Ureter (tissue), 1 donor: ENCODE results near the gene C1QC. TPM values are rescaled to one million over a fixed set of nuclear protein-coding genes. Genes with fewer than 3 reads are reported as not detected.

ENCODE experiments used
- DNase-seq: peaks from one replicate; pipeline ENCODE4 v3.0.0-alpha.2; 2020; ENCODE audit warnings: low spot score
- total RNA-seq: library from RNA; stranded (reverse); gene quantifications from one replicate; pipeline ENCODE4 v1.2.4, GENCODE V29; 2023
- donor health status: DM: yes; HTN: yes; CAD: no.

C1QC gene
- total RNA-seq = 85.3 TPM

DNA sequence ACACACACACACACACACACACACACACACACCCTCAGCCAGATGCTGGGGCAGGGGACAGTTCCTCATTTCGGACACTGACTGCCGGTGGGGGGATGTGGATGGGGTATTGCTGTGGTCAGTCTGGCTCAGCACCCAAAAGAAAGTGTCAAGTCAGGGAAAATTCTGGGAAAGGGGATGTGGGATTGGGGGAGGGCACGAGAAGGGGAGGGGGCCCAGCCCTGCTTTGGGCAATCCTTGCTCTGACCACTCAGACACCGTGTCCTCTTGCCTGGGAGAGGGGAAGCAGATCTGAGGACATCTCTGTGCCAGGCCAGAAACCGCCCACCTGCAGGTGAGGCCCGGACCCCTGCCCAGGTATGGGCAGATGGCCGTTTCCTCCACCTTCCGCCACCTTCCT is at the start of gene C1QC:
Gene C1QC, plus strand, starts transcription at position 253 of the 400 bp plus-strand sequence. CDS start 391 bp downstream, outside the sequence.
- no peak for DNase-seq

DNA sequence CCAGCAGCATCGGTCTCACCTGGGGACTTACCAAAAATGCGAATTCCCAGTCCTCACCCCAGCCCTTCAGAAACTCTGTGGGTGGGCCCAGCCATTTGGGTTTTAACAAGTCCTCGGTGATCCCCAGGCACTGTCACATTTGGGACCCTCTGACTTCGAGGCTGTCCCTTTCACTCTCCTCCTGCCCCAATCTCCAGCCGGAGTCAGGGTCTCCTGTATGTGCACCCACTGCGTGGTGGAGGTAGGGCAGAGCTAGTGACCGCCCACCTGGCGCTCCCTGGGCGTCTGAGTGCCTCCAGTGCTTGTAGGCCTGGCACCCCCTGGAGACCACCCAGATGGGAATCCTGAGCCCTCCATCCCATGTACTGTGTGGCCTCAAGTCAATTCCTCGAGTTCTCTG is 49.0 kb upstream of the C1QC start:
- DNase-seq = no peak

DNA sequence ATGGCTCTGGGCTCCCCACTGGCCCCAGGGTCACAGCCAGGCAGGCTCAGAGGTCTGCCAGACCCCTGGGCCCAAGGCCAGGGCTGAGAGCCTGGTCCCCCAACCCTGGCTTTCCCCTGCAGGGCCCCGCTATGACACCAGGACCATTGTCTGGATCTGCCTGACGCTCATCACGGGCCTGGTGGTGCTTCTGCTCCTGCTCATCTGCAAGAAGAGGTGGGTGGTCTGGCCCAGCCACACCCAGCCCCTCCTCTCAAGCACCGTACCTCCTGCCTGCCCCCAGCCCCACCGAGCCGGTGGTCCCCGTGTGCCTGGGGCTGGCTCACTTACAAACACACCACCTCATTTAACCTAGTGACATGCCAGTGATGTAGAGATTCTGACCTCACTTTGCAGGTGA is 48.3 kb upstream of the C1QC start:
- DNase-seq = no peak

DNA sequence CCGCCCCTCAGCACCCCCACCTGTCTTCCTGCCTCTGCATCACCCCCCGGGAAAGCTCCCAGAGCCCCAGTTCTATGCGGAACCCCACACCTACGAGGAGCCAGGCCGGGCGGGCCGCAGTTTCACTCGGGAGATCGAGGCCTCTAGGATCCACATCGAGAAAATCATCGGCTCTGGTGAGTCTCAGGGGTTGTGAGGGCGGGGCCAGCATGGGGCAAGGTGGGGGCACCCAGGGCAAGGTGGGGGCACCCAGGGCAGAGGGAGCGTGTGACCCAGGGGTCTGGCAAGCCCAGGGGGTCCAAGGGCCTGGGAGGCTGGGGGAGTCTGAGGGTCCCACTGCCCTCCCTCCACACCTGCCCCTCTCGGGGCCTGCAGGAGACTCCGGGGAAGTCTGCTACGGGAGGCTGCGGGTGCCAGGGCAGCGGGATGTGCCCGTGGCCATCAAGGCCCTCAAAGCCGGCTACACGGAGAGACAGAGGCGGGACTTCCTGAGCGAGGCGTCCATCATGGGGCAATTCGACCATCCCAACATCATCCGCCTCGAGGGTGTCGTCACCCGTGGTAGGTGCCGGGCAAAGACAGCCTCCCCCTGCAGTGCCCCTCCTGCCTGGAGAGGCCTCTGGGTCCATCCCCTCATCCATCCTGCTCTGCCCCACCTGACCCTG is 46.0 kb upstream of the C1QC start:
- no peak for DNase-seq

DNA sequence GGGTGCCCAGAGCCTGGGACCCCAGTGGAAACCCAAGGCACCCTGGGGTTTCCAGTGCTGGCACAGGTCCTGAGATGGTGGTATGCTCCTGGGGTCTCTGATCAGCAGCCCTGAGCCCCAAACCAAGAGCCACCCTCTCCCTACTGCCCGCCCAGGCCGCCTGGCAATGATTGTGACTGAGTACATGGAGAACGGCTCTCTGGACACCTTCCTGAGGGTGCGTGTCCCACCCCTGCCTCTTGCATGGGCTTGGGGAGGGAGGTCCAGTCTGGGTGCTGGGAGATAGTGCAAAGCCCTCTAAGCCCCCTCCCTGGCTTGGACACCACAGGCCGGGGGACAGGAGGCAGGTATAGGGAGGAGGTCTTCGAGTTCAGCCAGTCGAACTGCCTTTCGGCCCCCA is 45.4 kb upstream of the C1QC start:
- DNase-seq = no peak

DNA sequence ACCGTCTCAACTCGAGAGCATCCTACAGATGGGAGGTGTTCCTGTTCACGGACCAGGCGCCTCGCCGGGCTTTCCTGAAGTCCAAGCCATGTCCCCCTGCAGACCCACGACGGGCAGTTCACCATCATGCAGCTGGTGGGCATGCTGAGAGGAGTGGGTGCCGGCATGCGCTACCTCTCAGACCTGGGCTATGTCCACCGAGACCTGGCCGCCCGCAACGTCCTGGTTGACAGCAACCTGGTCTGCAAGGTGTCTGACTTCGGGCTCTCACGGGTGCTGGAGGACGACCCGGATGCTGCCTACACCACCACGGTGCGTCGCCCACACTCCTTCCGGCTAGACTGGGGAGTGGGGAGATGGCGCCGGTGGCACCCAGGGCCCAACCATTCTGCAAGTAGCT is 44.7 kb upstream of the C1QC start:
- no peak for DNase-seq

DNA sequence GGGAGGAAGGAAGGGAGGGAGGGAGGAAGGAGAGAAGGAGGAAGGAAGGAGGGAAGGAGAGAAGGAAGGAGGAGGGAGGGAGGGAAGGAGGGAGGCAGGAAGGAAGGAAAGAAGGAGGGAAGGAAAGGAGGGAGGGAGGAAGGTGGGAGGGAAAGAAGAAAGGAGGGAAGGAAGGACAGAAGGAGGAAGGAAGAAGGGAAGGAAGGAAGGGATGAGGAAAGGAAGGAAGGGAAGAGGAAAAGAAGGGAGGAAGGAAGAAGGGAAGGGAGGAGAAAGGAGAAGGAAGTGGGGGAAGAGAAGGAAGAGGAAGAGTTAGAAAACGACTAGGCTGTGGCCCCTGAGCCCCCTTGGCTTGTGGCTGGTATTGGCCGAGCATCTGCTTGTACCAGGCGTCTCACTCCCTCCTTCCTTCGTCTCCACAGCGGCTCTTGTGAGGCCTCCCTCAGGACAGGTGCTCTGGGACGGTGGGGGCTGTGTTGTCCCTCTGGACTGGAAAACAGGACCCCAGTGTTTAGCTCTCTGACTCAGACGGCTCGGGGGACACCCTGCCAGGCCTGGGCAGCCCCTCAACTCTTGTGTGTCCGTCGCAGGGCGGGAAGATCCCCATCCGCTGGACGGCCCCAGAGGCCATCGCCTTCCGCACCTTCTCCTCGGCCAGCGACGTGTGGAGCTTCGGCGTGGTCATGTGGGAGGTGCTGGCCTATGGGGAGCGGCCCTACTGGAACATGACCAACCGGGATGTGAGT is 43.2 kb upstream of the C1QC start:
- no peak for DNase-seq

DNA sequence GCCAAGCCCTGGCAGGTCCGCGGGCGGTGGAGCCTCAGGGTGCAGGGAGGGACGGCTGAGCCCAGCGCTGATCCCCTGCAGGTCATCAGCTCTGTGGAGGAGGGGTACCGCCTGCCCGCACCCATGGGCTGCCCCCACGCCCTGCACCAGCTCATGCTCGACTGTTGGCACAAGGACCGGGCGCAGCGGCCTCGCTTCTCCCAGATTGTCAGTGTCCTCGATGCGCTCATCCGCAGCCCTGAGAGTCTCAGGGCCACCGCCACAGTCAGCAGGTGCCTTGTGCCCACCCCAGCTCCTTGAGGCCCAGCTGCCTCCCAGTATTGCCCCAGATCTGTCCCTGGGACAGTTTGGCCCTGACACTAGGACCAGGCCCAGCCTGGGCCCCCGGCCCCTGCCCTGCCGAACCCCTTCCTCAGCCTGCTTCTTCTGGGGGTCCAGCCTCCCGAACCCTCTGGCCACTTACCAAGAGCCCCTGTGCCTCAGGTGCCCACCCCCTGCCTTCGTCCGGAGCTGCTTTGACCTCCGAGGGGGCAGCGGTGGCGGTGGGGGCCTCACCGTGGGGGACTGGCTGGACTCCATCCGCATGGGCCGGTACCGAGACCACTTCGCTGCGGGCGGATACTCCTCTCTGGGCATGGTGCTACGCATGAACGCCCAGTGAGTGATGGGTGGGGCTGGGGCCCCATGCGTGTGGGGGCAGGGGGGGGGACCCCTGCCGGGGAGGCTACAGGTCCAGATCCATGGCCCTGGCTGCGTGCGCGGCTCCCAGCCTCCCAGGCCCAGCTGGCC is 42.4 kb upstream of the C1QC start:
- no peak for DNase-seq

DNA sequence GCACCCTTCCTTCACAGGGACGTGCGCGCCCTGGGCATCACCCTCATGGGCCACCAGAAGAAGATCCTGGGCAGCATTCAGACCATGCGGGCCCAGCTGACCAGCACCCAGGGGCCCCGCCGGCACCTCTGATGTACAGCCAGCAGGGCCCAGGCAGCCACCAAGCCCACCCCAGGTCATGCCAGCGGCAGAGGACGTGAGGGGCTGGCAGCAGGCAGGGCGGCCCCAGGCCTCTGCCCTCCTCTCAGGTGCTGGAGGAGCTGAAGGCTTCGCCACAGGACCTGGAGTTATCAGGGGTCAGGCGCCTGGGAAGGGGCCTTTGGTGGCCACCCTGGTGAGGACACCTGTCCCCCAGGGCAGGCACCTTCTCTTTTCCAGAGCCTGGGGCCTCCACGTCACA is 41.8 kb upstream of the C1QC start:
- DNase-seq = no peak

DNA sequence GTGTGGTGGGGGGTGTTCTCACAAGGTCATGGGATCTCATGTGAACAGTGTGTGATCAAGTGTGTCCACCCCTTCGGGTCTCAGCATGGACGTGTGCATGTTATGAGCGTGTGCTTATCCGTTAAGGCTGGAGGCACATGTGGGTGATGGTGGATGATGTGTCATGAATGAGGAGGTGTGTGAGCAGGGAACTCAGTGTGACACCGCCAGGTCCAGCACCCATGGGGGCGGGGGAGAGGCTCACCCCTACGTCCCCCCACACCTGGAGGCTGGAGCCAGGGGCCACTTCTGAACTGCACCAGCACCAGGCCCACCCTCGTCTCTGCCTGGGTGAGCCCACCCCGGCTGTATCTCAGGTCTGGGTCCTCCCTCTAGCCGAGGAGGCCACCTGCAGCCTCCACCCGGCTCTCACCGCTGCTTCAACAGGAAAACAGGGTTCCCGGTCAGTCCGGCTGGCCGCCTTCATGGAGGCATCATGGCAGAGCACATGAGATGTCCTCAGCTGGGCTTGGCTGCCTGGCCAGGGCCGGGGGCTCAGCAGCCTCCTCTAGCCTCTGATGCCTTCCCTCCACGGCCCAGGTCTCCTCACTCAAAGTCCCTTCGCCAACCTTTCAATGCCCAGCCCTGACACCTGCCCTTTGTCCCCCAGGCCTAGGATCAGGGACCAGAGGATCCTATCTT is 41.2 kb upstream of the C1QC start:
- DNase-seq = no peak

DNA sequence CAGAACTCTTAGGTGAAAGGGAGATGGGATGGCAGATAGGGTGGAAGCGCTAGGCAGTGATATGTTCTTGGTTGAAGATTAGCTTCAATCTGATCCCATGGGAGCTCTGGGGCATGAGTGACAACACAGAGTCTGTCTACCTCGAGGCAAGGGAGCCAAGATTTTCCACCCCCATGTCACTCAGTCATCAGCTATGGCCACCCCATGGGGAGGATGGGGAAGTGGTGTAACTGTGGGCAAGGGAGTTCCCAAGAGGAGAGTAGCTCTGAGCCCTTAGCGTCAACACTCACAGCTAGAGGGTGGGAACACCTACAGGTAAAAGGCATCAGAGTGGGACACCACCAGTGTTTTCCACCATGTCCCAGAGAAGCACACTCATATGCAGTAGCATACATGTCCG is 37.3 kb upstream of the C1QC start:
- no peak for DNase-seq

DNA sequence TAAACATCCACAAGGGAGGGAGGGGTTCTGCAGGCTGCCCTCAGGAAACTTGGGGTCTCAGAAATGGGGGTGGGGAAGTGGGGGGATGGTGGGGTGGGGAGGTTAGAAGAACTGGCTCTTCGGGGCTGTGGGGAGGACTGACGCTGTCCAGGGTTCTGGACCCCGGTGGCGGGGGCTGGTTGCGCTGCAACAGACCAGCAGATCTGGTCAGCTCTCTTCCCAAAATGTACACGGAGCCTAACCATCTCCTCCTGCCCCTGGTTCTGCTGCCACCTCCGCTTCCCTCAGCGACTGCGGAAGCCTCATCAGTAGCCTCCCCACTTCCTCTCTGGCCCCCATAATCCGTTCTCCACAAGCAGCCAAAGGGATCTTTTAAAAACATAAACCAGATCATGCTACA is 36.3 kb upstream of the C1QC start:
- DNase-seq = no peak

DNA sequence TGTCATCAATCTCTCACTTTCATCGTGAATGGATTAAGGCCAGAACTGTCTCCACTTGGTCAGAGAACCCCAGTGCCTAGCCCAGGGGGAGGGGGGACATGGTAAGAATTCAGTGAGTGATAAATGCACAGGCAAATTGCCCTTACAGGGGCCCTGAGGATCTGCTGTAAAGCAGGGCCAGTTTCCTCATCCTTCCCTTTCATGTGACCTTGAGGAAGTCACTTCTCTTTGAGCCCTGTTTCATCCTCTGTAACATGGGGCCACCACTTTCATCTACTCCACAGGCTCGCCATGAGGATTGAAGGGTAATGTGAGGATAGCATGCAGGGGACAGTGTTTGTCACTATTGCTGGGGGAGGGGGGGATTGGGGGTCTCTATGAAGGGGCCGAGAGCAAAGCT is 35.1 kb upstream of the C1QC start:
- DNase-seq = no peak

DNA sequence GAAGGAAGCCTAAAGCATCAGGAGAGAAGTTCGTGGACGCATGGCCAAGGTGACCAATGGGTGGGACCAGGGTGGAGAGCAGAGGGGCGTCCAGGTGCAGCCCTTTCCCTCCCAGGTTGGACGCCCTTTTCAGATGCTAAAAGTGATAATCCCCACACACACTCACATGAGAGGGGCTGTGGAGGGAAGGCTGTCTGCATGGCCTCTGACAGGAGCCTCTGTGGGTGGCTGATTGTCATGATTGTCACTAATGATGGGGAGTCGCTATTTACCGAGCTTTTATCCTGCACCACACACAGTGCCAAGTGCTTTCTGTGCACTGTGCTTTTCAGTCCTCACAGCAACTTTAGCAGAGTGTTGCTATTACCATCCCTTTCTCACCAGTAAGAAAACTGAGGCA is 34.1 kb upstream of the C1QC start:
- no peak for DNase-seq

DNA sequence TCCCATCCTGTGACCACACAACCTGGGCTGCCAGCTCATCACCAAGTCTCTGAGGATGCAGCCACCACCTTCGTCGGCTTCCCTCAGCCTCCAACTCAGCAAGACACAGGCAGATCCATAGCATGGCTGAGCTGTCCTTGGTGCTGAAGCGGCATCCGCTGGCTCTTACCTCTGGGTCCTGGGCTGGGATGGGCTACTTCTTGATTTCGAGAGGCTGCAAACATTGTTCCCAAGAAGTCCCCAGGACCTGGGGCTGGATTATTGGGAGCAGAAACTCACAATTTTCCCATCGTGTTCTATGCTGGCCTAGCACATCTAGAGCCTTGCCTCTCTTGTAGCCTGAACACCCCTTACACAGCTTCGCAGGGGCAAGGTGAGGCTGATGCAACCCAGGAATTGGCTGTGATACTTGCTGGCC is 31.9 kb upstream of the C1QC start:
- DNase-seq = no peak

DNA sequence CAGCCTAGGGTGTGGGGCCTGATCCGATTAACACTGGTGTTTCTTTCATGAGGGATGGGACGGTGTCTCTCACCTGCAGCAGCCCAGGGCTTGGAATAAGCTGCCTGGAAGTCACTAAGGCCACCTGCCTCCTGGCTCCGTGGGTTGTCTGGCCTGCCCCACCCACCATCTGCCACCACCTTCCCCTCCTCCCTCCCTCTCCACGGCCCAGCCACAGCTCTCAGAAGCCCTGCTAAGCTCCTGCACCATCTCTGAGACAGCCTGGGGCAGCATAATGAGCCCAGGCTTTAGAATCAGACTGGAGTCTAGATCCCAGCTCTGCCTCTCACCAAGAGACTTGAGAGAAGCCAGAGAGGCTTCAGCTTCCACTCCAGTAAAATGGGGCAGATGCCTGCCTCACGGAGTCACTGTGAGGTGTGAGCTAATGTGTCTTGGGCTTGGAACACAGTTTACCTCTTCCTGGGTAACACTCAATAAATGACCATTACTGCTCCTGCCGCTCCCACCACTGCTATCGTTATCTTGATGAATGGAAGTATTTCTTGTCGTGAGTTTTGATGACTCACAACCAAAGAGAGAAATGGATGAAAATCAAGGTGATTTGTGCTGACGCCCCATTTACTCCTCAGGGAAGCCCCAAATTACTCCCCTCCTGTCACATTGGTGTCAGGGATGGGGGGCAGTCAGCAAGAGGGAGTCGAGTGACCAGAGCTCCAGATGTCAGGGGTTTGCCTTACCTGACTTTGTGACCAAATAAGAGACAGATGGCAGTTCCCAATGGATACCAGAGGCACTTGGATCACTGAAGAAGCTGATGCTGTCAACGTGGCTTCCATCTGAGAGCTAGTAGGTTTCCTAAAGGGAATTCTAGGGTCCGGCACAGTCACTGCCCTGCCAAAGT is 30.5 kb upstream of the C1QC start:
- DNase-seq = no peak

DNA sequence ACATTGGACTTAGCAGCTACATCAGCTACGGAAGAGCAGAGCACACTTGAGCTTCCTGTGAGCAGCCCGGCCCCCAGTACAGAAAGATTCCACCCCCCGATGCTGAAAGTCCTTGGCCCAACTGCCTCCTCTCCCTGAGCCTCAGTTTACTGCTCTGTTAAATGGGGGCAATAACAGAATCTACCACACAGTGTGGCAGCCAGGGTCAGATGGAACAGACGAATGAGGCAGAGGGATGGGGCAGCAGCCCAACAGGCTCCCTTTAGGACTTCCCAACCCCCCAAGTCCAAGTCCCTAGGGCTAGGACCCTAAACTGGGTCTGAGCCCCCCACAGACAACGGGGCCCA is 29.9 kb upstream of the C1QC start:
- no peak for DNase-seq

DNA sequence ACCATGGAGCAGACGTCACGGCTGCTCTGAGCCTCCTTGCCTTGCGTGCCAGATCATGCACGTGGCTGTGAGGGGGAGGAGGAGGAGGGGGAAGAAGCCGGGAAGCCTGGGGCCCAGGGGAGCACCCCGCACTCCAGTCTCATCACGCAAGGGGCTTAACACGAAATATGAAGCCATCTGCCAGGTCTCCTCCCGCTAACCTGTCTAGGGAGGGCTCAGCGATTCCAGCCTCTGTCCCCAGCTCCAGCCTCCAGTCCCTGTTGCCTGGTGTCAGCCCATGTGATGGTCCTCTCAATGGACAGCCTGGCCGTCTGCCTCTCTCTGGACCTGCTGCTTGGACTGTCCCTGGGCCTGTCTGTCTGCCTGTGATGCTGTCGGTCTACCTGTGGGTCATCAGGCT is 29.5 kb upstream of the C1QC start:
- no peak for DNase-seq

DNA sequence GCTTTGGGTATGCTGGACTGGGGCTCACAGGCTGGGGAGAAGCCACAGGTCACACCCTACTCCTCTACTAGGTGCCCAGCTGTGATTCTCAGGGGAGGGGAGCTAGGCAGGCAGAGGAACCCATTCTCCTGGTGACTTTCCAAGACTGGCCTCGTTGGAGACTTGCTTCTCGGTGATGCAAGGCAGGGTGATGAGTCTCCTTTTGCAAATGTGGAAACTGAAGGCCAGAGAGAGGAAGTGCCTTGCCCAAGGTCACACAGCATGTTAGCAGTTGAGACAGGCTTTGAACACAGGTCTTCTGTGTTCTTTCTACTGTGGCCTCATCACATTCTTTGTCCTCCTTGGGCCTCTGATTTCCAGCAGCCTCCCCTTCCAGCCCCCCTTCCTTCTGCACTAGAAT is 27.5 kb upstream of the C1QC start:
- no peak for DNase-seq

DNA sequence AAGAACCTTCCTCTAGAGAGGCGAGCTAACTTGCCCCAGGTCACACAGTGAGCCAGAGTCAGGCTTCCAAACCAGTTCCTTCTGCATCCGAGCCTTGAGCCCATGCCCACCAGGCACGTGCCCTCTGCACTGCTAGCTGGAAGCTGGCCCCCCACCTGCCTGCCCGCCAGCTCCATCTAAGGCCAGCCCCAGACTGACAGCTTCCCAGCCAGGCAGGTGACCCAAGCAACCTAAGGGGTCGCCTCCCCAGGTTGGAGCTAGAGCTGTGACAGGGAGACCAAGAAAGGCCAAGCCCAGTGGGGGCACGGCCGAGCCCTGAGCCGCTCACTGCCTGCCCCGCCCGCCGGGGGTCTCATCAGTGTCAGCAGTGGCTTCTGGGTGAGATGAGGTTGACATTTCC is 26.9 kb upstream of the C1QC start:
- DNase-seq = no peak

DNA sequence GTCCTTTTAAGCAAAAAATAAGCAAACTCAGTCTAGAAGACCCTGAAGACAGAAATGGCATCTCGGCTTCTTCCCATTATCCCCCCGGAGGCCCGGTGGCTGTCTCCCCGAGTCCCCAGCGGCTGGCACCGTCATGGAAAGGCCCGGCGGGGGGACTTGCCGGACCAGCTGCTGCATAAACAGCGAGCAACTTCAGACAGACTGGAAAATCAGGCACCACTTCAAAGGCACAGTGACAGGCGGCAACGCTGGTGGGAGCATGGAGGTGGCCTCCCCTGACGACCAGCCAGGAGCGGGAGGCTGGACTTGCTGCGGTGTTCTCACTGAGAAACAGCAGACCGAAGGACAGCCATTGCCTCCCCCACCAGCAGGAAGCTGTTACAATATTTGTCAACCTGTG is 25.4 kb upstream of the C1QC start:
- DNase-seq = no peak
